Caki2 (cell line): Measurements from ENCODE around the gene DAND5. TPM values are rescaled to one million over a fixed set of nuclear protein-coding genes. Genes with fewer than 3 reads are reported as not detected.

Experiments used
- DNase-seq: peaks from one replicate; pipeline ENCODE4 v3.0.0-alpha.2; 2015; ENCODE audit warnings: low read depth
- in situ Hi-C: cut with HindIII; loops from 2 replicates; pipeline ENCODE4 v1.10.0; 2016; ENCODE audit warnings: low sequenced_read_pairs, low pct_unique_long_range_greater_than_20kb, mixed read lengths
- total RNA-seq: library from RNA; depleted of rRNA; stranded (reverse); fragments of >200 nt; shearing (Covaris generic); gene quantifications from 2 replicates; pipeline ENCODE4 v1.2.3, GENCODE V29; 2014; ENCODE audit warnings: low replicate concordance

DAND5 gene
- total RNA-seq, 1 experiment from 2014 or later = not detected

- in situ Hi-C loops = no loop called here
- DNase-seq = no peak
Measured at GRCh38 chr19:13001166-13001501, 31.8 kb downstream of the DAND5 start.

DNA sequence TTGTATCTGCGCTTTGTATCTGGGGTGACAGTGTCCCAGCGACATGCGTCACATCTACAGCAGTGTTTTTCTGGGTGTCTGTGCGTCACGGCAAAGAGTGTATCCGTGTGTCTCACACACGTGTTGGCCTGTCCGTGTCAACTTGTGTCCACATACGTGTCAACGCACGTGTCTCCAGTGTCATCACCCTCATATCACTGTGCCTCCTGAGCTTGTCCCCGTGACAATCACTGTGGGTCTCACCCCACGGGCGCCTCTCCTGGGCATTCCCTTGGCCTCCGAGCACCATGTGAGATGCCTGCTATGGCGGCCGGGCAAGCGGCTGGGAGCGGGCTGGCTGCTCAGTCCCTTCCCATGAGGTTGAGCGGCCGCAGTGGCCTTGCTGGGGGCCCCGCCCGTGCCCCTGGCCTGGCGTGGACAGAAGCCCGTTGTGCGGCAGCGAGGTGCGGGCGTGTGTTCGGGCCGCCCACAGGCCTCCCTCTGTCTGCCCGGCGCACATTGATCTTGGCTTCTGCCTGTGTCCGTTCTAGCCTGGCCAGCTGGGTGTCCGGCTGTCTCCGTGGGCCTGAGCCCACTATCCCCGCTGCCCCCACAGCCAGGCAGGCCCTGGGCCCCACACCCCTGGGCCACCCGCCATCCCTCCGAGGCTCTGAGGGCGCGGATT lies 32.3 kb downstream of the DAND5 start:
- DNase-seq = no peak
- in situ Hi-C loops = no loop called here

DNA sequence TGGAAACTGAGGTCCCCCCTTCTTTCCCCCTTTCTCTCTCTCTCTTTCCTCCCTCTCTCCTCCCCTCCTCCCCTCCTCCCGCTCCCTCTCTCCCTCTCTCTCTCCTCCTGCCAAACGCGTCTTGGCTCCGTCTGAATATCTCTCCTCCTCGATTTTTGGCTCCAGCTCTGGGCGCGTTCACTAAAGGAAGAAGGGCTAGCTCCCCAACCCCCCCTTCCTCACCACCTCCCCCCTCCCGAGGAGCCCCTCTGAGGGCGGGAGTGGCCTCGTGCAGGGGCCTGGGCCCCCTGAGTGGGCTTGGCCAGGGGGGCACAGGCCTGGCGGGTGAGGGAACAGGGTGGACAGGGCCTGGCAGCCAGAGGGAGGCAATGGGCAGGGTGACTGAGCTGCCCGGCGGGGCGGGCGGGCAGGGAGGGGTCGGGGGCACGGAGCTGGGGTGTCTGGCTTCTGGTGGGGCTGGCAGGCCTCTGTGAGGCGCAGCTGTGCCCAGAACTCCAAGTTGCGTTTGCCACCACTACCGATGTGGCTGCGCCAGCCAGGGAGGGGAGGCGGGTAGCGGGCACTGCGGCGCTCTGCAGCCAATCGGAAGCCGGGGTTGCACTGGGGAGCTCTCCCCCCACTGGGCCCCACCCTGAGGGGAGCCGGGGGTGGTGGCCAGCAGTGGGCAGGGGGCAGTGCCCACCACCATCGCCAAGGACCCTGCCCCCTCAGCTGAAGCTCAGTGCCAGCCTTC lies 33.0 kb downstream of the DAND5 start:
- in situ Hi-C loops = no loop called here
- no peak for DNase-seq

- in situ Hi-C loops = no loop called here
- DNase-seq = no peak
Measured at GRCh38 chr19:13003081-13003480, 33.7 kb downstream of the DAND5 start.

GRCh38 chr19:13004273-13004672 lies 34.9 kb downstream of the DAND5 start:
- in situ Hi-C loops = no loop called here
- DNase-seq = no peak

DNA sequence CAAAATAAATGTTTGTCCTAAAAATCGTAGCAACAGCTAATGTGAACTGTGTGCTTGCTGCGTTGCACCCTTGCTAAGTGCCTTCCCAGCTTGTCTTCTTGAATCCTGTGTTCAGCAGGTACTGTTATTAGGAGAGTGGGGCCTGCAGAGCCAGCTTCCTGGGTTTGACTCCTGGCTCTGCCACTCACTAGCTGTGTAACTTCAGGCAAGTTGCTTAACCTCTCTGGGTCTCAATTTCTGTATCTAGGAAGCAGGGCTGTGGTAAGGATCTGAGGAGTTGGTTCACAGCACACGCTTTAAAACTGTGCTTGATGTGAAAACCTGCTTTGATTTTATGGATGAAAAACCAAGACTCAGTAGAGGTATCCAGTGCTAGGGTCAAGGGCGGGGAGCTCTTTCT lies 35.9 kb downstream of the DAND5 start:
- DNase-seq = no peak
- in situ Hi-C loops = no loop called here

DNA sequence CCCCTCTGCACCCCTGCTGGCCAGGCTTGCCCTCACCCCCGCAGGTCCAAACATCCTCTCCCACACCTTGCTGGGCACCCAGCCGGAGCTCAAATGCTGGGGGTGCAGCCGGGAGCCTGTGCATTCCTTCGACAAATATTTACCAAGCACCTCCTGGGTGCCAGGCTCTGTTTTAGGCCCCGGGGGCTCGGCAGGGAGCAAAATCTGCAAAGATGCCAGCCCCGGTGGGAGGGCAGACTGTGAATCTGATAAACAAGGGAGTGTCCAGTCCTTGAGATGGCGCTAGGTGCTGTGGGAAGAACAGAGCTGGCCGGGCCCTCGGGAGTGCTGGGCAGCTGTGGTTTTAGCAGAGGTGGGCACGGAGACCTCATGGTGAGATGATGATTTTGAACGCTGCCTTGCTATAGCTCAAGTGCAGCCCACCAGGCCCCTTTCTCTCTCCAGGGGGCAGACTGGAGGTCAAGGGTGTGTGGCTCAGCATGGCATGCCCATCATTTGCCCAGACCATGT lies 36.5 kb downstream of the DAND5 start:
- in situ Hi-C loops = no loop called here
- DNase-seq = no peak

DNA sequence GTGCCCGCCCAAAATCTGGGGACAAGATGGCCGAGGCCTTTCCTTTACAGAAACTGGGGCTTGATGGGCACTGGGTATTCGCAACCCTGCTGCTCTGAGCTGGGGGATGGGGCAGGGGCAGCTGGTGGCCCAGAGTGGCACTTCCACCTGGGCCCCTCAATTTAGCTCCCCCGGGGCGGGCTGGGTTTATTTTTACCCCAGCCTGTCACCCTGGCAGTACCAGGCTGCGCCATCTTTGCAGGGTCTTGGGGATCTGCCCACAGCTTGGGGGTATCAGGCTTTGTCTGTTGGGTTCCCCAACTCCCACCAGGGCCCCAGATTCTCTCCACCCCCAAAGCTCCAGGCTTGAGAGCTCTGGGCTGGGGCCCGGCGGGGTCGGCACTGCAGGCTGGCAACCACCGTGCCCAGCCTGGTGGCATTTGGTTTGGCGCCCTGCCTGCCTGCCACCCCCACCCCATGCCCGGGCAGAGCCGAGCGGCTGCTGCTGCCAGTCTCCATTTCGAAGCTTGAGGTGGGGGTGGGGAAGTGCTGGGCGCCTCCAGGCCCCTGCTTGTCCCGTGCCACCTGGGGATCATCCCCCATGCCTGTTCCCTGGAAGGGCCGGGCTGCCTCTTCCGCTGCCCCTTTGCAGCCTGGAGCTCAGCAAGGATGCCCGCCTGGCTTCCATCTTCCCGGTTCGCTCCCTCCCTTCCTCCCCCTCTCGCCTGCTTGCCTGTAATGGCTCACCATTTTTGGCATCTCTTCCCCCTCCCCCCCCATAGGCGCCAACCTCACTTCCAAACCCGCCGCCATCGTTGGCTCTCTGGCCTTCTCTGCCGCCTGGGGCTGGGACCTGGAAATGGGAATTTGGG lies 37.3 kb downstream of the DAND5 start:
- in situ Hi-C loops = no loop called here
- DNase-seq = no peak

DNA sequence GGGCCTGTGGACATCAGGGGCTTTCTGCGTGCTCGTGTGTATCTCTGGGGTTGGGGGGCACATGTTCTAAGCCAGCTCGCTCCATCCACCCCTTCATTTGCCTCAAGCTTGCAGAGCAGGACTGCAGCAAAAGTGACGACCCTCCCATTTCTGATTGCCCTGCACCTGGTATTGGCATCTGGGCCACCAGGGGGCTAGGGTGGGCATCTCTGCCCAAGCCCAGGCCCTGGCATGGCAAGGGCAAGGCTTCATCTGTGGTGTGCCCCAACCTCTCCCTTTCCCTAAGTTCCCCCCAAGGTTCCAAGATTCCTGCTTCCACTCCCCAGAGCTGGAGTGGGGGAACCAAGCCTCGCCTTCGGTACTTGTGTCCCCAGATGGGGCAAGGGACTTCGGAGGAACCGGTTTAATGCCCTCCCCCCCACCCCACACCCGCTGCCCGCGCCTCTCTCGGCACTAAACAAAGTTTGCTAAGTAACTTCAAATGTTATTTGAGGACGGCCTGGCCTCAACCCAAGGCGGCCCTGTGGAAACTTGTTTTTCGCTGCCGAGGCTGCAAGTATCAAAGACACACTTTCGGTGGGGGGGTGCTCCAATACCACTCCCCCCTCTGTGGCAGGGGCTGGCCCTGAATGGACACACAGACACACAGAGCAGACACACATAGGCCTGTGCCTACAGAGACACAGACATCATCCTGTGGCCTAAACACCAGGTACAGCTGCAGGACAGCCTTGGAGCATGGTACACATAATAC lies 38.1 kb downstream of the DAND5 start:
- in situ Hi-C loops = no loop called here
- no peak for DNase-seq

GRCh38 chr19:13008926-13009787 lies 39.8 kb downstream of the DAND5 start:
- in situ Hi-C loops = no loop called here
- peak; percentile 33 for DNase-seq

GRCh38 chr19:13010038-13010991 lies 40.9 kb downstream of the DAND5 start:
- in situ Hi-C loops = no loop called here
- no peak for DNase-seq

DNA sequence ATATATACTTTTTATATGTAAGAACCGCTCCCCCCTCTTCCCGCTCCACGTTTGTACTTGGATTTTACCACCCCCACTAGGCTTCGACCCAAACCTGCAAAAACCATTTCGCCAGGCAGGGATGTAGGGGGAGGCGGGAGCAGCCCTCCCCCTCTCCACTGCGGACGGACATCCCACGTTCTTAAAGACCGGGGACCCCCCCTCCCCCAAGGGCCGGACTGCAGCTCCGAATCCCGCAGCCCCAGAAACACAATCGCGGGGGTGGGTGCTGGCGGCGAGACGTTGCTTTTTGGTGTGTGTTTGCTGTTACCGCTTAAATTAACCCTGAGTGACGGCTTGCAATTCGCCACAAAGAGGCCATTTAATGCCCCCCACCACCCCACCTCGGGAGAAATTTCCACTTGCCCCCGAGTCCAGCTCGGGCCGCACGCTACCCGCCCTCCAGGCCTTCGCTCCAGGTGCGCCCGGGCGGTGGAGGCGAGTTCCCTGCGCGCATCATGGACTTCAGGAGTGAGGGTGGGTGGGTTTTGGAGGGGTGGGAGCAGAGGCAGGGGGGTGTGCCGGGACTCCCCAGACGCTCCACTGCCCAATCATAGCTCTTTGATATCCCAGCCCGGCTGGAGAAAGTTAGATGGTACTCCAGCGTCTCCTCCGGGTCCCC lies 41.7 kb downstream of the DAND5 start:
- in situ Hi-C loops = no loop called here
- no peak for DNase-seq

DNA sequence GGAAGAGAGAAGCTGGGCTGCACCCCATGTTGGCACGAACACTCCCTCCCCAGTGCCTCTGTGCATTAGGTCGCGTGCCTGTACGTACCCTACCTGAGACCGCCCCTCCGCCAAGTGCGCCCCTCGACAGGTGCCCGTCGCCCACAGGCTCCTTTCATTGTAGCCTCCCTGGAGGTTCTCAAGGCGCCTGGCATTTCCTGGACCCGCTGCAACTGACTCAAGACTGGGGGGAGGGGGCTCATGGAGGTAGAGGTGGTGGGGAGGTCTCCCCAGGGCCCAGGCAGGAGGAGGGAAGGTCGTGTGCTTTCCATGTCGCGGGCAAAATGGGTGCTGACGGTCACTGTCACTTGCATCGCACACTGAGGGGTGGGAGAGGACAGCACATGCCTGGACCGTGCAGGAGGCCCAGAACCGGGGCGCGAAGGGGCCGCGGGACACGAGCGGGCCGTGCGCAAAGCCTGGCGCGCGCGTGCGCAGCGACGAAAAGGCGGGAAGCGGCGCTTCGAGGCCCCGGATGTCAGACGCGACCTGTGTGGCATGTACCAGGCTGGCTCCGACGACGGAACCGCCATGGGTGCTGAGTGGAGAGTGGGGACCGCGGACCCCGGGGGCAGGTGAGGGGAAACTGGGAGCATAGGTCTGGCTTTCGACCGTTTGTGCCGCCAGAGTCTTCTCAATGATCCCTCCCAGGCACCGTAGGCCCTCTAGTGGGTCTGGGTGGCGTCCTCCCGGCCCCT lies 42.4 kb downstream of the DAND5 start:
- DNase-seq = no peak
- in situ Hi-C loops = no loop called here

- DNase-seq = no peak
- in situ Hi-C loops = no loop called here
Measured at GRCh38 chr19:13012390-13012689, 43.0 kb downstream of the DAND5 start.

GRCh38 chr19:13012690-13013608 lies 43.6 kb downstream of the DAND5 start:
- no peak for DNase-seq
- in situ Hi-C loops = no loop called here
